GM21381 (cell line): ENCODE measurements around the gene SMARCE1.

Source experiments
- ATAC-seq: cut with Tn5 transposase; IDR thresholded peaks from one replicate; pipeline ENCODE4 v1.9.1; 2021; ENCODE audit warnings: mild to moderate bottlenecking, moderate library complexity; ENCODE audit not compliant: unreplicated experiment

The SMARCE1 gene

DNA sequence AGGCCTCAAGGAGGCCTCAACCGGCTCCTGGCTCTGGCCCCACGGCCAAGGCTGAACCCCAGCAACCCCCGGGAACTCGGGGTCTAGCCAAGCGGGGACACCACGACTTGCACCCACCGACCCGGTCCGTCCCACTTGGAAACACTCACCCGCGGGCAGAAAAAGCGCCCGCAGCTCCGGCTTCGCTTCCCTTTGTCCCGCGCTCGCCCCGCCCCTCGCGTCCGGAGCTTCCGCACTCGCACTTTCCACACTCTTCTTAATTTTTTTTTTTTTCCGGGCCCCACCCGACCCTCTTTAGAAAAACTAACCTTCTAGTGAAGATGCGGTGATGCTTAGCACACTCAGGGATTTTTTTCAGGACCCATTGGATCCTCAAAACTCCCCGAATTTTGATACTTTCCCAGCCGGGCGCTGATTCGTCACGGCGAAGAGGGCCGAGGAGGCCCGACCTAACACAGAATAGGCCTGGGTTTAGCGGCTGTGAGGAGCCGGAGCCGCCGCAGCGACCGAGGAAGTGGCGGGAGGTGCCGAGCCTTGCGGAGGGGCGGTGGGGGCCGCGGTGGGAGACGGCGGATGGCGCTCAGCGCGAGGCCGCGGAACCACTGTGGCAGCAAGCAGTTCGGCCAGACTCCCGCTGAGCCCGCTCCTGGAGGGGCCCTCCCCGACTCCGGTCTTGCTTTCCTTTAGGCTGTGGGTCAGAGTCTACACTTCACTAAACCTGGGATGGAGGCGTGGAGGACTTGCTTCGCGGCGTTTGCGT, at the start of gene SMARCE1:
Gene SMARCE1 (minus strand): TSS at position 195 of the 760 bp plus-strand sequence. CDS start 2,016 bp downstream, outside the sequence.
- ATAC-seq = peak; percentile 74

DNA sequence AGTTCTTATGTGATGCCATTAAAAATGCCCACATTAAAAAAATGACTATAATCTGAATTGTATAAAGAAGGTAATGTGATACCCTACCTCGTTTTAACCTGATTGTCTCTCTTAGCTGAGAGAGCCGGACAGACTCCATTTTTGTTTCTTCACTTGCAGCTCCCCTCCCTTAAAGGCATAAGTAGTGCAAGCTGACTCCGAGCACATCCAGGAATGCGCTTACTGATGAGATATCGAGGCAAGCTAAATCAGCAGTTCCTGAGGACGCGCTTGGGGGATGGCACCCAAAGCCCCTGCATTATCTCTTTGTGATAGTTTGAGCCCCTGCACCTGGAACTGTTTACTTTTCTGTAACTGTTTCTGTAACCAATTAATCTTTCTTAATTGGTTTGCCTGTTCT, 49.7 kb upstream of the SMARCE1 start:
- no peak for ATAC-seq

DNA sequence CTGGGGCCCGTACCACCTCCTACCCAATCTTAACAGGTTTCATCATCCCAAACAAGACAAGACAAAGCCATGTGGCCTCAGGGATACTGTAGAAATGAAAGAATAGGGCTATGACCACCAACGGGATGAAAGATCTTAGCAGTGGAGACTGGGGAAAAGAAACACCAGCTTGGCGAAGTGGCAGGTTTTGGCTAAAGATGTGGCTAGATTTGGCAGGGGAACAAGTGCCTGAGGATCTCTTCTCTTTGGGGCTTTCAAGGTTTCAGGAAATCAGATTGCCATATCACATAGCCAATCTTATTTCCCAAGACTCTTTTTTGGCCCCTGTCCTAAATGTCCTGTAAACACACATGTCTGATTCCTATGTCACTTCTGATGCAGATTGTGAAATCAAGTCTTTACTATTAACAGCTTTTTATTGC, 49.0 kb upstream of the SMARCE1 start:
- ATAC-seq = no peak

DNA sequence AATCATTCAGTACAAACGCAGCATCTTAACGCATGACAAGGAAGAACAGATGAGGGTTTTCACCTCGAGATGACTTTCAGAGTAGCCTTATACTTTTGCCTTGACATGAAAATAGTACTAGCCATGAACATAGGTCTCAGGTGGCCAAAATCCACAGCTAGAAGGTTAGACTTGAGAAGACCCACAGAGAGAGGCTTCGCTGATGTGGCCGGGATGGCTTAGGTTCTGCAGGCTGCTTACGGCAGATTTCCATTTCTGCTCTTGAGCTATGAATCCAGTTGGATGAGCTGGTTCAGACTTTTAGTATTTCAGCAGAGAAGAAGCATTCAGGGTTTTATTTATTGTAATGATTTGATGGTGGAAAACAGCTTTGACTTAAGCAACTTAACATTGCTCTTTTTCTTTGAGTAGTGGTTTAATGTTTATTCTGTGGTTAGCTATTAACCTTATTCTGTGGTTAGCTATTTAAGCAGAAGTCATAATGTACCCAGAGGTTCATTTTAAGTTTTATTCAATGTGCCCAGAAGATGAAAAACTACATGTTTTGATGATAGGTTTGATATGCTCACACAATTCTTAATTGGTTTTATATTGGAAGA, 48.4 kb upstream of the SMARCE1 start:
- no peak for ATAC-seq

DNA sequence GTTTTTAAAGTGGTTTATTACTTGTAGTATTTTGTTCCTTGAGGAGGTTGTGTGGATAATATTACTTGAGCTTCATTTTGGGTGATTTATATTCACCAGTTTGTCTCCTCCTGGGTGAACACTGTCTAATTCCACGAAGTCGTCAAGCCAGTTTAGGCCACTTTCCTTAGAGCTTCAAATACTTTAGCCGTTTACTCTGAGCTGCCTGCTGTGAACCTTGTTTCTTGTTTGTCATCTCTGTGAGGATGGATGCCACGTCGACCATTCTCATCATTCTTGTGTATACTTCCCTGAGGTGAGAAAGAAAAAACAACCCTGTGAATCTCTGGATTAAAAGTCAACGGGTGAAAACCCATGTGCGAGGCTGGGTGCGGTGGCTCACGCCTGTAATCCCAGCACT, 47.0 kb upstream of the SMARCE1 start:
- no peak for ATAC-seq

DNA sequence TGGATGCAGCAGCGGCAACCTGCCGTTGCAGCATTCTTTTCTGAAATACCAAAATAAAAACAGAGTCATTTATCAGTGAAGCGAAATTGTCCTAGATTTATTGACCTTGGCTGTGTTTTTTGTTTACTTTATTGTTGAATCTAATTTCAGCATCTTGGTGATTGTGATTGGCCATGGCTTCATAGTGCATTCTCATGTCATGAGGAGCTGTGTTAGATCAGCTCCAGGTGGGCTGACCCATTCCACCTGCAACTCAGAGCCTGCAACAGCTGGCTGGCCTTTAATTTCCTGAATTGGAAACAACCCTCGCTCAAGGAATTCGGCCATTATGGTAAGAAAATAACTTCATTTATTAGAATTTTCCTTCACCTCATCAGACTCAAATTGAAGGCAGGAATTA, 39.5 kb upstream of the SMARCE1 start:
- ATAC-seq = no peak

DNA sequence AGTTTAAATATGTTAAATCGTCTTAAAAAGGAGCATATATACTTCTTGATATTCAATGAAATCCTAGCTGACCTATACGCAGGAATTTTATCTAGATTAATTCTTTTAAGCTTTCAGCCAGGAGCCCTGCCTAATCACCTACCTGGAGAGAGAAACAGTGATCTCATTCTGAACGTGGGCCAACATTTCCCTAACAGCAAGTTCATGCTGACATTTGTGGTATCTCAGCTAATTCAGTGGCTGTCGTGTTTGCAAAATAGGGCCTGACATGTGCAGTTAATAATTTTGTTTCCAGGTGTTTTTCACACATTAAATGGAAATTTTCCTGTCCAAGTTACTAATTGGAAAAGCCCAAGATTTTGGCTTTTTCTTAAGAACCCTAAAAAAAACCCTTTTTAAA, 38.6 kb upstream of the SMARCE1 start:
- ATAC-seq = no peak

DNA sequence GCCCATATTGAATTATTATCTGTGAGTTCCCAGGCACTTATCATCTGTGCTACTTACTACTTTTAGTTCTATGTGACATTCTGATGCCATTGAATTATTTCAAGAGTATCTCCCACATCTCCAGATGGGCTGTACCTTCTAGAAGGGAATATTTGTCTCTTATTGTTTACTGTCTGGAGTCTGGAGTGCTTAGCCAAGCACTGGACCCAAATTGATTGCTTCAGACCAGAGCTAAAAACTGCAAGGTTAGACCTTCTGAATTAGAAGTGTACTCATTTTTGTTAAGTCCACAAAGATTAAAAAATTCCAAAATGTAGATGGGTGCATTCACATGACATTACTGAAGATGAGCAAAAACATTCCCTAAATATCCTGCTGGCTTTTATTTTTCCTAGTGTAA, 33.4 kb upstream of the SMARCE1 start:
- no peak for ATAC-seq

DNA sequence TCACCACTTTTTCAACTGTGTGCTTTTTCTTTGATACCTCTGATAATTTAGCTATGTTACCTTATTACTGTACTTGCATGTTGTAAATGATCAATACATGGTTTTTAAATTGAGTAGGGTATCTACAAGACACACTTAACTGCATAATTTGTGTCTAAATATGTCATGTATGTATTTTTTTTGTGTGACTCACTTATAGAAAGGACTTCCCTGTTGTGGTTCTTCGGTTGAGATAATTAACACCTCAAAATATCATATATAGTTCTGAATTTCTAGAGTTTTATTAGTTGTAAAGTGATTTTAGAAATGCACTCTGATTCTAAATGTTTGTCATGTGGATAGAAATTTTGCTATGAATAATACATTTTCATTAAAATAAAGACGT, 31.9 kb upstream of the SMARCE1 start:
- no peak for ATAC-seq

DNA sequence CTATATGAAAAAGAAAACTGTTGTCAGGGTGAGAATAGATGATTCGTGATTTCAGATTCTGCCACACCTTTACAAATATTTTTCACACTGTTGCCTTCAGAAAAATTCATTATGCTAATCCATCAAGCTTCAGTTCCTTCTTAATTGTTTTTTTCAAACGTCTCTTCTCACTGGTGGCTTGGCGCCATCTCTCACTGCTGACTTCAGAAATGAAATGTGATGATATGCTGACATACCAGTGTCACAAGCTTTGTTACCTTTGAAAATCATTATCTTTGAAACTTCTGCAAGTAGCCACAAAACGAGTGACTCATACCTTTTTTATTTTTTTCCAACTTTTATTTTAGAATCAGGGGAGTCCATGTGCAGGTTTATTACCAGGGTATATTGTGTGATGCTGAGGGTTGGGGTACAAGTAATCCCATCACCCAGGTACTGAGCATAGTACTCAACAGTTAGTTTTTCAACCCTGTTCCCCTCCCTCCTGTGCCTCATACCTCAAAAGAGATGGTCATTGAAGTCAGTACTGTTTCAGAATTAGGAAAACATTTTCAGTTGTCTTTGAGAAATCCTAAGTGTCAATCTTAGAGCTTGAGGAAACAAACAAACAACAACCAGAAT, 31.4 kb upstream of the SMARCE1 start:
- no peak for ATAC-seq

DNA sequence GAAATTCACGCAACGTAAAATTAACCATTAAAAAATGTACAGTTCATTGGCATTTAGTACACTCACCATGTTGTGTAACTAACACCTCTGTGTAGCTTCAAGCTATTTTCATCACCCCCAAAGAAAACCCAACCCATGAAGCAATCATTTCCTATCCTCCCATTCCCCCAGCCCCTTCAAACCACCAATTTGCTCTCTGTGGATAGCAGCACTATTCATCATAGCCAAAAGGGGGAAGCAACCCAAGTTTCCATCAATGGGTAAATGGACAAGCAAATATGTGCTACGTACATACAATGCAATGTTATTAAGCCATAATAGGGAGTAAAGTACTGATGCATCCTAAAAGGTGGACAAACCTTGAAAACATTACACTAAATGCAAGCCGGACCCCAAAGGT, 28.3 kb upstream of the SMARCE1 start:
- no peak for ATAC-seq

DNA sequence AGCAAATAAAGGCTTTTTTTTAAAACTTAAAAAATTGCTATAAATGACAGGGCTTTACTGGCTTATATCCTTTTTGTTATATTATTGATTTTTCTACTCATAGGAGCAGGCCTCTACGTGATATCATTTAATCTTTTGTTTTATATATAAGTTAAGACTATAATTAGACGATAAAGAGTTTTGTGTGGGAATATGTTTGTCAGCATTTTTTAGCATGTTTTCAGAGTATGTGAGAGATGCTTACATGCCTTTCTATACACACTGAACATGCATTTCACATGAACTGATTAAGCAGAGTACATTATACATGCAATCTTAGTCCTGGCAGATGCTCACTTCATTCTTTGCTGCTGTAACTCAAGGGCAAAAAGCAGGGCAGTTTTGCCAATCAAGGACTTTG, 25.0 kb upstream of the SMARCE1 start:
- no peak for ATAC-seq

DNA sequence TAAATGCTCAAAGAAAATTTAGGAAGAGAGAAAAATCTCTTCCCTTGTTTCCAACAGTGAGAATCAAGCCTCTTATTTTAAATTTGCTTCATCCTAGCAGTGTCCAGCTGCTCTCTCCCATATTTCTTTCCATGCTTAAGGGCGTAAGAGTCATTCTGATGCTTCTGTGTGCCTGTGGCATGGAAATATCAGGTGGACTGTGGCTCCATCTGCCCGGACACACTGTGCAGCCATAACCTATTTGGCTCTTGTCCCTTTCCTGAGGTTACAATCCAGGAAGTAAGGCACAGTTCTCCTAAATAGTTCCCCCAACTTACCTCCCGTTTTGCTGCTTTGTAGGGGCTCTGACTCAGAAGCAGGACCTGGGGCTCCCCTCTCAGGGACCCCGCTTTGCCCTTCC, 23.7 kb upstream of the SMARCE1 start:
- no peak for ATAC-seq

DNA sequence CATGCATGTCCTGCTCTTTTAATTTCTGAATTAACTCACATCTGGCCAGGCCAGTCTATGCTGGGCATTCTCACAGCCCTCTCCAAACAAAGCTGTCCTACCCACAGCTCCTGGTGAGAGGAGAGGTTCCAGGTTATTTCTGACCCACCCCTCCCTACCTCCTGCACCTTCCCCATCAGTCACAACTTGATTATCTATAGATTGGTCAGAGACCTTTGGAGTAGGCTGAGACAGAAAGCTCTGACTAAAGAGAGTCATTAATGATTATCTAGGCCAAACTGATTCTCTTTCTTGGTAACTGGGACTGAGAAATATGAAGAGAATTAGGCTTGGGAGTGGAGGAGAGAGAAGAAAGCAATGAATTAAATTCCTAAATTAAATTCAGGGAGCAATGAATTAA, 18.7 kb upstream of the SMARCE1 start:
- no peak for ATAC-seq

DNA sequence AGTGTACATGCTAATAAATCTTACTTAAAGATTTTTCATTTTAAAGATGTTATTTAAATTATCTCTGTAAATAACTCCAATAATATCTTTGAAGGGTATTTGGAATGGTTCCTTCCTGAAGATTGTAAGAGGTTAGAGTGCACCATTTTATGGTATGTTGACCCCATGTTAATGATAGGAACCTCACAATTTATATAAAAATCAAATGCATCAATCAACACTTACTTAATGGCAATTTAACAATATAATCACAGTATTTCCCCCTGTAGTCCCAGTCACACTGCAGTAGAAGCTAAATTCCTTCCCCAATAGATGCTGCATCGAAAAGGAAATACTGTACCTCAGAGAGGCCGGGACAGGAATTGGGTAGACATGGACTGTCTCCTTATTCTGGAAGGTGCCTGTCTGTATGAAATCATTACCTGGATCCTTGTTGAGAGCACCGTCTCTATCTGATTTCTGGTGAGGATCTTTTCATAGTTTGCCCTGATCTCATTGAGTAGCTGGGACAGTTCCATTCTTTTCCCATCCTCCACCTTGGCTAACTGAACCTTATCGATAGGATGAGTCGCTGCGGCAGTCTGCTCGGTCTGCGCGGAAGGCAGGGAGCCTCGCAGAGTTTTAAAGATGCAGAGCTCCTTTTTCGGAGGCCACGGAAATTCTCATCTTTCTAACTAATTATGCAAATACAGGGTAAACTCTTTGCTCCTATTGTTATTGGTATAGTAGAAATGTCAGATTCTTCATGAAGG, 17.1 kb upstream of the SMARCE1 start, which contains the start of gene KRT222:
Gene KRT222 (minus strand): TSS at position 596 of the 752 bp plus-strand sequence. CDS start 78 bp downstream, at position 518.
- ATAC-seq = no peak

DNA sequence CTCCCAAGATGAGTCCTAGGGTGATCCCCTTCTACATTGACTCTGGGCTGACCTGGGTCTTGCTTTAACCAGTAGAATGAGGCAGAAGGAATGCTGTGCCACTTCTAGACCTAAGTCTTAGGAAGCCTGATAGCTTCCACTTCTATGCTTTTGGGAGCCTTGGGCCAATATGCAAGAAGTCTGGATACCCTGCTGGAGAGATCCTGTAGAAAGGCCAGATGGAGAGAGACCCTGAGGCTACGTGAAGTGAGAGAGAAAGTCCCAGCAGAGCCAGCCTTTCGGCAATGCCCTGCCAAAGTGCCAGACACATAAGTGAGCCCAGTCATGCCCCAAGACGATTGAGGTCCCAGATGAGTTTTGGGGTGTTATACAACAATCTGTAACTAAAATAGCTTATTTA, 15.6 kb upstream of the SMARCE1 start:
- no peak for ATAC-seq

DNA sequence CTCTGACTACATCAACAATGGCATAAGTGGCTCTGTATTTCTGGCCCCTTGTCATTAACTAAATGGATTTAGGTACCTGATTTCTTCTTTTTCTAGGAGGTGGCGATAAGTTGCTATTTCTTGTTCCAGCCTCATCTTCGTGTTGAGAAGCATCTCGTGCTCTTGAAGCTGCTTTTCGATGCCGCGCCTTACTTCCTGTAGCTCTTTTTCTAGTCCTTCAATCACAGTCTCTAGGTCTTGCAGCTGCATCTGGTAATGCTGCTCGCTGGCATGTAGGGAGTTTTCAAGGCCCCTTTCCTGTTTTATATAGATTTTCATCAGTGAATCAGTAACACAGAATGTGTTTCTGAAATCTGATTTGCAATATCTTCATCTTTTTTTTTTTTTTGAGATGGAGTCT, 12.3 kb upstream of the SMARCE1 start:
- no peak for ATAC-seq

DNA sequence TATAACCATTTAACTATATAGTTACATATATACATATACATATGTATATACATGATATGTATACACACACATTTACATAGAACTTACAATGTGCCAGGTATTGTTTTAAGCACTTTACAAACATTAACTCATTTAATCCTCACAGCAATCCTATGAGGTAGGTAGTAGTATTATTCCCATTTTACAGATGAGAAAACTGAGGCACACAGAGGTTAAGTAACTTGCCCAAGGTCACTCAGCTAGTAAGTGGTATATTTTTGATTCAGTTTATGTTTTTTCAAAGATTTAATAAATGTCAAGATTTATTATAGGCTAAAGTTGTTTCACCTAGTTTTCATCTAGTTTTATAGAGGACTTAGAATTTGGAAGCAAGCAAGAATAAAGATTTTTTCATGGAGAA, 10.8 kb upstream of the SMARCE1 start:
- ATAC-seq = no peak

DNA sequence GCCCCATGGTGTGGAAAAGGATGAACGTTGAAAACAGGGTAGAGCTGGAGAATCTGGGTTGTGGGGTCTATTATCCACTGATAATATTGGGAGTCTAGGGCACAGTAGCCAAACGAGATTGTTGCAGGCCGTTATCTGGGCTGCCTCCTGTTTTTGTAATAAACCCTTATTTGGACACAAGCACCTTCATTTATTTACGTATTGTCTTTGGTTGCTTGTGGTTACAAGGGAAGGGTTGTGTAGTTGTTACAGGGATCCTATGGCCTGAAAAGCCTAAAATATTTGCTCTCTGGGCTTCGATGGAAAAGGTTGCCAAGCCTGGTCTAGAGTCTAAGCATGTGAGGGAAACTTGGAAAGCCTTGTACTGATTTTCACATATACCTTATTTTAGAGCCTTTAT, 4.3 kb upstream of the SMARCE1 start:
- ATAC-seq = no peak

DNA sequence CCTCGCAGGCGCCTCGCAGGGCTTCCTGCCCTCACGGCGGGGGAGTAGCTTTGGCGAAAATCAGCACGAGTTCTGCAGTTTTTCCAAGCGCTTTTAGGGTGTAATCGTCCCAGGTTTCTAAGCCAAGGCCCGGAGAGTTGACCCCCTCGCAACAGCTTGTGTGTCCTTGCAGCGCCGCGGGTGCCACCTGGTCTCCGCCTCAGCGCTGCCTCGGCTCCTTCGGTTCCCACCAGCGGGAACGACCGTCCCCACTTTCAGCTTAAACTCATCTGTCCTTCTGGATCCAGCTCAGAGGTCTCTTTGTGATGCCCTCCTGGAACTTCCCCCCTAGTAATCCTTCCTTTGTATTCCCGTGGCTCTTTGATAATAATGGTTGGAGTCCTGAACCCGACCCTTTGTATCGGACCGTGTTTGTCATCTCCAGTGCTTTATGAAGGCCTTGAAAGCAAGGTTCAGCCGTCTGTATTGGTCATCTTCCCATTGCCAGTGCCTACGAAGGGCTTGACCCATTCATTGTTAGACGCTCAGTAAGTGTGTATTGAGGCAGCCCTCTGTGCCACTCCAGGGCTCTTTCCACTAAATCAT, 858 bp upstream of the SMARCE1 start:
- ATAC-seq = peak; percentile 15
